DND-41 (cell line): ENCODE data around the gene FAM209A.

Source experiments
- EZH2 ChIP-seq: IDR thresholded peaks from 3 replicates; pipeline ENCODE4 v1.6.1; 2012; ENCODE audit warnings: borderline replicate concordance, low read depth, mild to moderate bottlenecking, moderate library complexity, low read length, inconsistent platforms; ENCODE audit not compliant: severe bottlenecking
- TF ChIP-seq, protein P1 (sequence below): IDR thresholded peaks from 2 replicates; pipeline ENCODE4 v1.5.1; 2012; ENCODE audit warnings: borderline replicate concordance, low read length, moderate library complexity, mild to moderate bottlenecking; ENCODE audit not compliant: poor library complexity, severe bottlenecking; ENCODE audit errors: extremely low read depth

- TF ChIP-seq, protein P1, sequence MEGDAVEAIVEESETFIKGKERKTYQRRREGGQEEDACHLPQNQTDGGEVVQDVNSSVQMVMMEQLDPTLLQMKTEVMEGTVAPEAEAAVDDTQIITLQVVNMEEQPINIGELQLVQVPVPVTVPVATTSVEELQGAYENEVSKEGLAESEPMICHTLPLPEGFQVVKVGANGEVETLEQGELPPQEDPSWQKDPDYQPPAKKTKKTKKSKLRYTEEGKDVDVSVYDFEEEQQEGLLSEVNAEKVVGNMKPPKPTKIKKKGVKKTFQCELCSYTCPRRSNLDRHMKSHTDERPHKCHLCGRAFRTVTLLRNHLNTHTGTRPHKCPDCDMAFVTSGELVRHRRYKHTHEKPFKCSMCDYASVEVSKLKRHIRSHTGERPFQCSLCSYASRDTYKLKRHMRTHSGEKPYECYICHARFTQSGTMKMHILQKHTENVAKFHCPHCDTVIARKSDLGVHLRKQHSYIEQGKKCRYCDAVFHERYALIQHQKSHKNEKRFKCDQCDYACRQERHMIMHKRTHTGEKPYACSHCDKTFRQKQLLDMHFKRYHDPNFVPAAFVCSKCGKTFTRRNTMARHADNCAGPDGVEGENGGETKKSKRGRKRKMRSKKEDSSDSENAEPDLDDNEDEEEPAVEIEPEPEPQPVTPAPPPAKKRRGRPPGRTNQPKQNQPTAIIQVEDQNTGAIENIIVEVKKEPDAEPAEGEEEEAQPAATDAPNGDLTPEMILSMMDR = no peak
- TF ChIP-seq EZH2 = no peak
These were observed 13.5 kb downstream of the FAM209A start for GRCh38 chr20:56537997-56538396.
